GM18508 (cell line): ENCODE measurements around the gene ANO7.

Source experiments
- ATAC-seq: cut with Tn5 transposase; IDR thresholded peaks from one replicate; pipeline ENCODE4 v1.9.1; 2021; ENCODE audit warnings: moderate number of reproducible peaks; ENCODE audit not compliant: insufficient read depth, unreplicated experiment

ANO7 gene

DNA sequence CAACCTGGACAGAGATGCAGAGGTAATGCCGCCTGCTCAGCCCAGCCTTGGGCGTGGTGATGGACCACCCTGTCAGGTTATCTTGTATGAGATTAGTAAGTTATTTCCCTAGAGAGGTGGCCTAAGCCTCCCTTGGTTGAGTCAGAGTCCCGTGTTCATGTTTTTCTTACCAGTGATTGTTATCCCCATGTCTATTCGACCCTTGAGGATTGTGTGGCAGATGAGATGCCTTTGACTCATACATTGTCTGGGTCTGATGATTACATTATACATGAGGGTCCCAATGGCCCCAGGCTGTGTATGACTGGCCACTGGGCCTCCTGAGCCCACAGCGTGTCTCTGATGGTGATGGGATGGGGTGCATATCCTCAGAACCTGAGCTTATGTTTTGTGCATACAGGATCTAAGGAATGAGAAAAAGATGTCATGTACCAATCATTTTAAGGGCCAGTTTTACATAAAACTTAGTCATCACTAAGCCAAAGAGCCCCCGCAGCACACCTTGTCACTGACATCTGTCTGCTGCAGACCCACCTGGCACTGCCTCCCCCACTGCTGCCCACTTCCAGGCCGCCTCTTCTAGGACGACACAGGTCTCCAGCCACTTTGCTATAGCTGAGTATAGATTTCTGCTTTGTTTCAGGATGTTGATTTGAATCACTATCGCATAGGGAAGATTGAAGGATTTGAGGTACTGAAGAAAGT lies 30.5 kb upstream of the ANO7 start:
- ATAC-seq: no peak

DNA sequence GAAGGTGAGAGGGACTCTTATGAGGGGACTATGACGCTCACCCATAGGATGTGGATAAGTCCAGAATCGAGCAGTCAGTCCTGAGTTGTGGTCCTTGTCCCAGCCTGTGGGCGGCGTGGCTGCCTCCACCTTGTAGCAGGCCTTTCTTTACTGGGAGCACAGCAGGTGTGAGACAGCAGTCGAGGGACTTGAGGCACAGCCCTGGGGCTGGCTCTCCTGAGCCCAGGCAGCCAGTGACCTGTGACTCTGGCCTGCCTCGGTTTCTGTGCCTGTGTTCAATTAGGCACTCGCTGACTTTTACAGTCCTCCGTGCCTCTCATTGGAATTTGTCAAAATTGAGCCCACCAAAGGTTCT lies 30.0 kb upstream of the ANO7 start:
- no peak for ATAC-seq

GRCh38 chr2:241159116-241159515 lies 29.4 kb upstream of the ANO7 start:
- ATAC-seq: no peak

GRCh38 chr2:241160318-241160717 lies 28.2 kb upstream of the ANO7 start:
- no peak for ATAC-seq

GRCh38 chr2:241161646-241162281 lies 26.7 kb upstream of the ANO7 start:
- ATAC-seq: no peak

- no peak for ATAC-seq
Observed at GRCh38 chr2:241163601-241164118, 24.8 kb upstream of the ANO7 start.

DNA sequence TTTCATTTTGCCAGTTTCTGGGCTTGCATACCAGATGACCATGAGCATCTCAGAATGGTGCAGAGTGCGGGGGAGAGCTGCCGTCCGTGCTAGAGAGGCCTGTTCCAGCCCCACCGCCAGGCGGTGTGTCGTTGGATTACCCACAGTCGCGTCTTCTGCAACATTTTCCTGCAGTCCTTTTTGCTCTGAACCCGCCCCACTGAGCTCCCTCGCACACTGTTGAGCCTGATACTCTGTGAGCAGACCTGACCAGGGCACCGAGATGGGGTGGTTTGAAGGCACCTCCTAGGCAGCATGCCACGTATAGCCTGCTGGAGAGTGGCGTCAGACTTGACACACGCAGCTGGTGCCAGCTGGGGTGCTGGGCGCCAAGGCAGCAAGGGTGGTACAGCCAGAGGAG lies 20.1 kb upstream of the ANO7 start:
- no peak for ATAC-seq

- ATAC-seq: no peak
Observed at GRCh38 chr2:241173557-241173956, 14.9 kb upstream of the ANO7 start.

DNA sequence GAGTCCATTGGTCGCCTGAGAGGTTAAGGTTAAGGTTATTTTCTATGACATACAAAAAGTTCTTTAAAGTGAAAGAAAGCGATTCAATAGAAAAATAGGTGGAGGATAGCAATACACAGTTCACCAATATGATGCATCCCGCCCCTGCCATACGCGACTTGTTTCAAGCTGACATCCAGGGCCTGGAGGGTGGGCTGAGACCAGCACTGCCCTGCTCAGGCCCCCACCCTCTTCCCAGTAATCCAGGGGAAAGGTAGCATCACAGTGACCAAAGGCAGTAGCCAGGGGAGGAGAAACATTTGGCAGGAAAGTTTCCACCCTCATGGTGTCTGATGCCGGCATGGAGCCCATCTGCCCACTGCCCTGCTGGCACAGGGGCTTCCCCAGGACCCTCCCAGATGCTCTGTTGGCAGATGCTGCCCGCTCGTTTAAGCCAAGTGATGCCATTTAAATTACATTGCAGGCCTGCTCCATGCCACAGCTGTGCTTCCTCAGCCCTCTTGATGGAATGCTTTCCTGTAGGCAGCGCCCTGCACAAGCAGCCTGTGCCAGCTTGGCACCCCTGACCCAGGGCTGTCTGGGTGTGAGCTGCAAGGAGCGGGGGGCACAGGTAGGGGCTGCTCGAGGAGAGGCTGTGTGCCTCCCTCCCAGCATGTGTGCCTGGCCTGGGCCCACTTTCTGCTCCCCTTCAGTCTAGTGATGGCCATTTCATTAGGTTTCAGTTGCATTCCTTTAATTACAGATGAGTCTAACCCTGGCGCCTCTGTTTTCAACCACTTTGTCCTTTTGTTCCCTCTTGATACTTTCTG lies 10.7 kb upstream of the ANO7 start:
- no peak for ATAC-seq

GRCh38 chr2:241178961-241179360 lies 9.5 kb upstream of the ANO7 start:
- no peak for ATAC-seq

GRCh38 chr2:241179899-241180298 lies 8.6 kb upstream of the ANO7 start:
- no peak for ATAC-seq

- no peak for ATAC-seq
Observed at GRCh38 chr2:241180495-241180894, 8.0 kb upstream of the ANO7 start.

DNA sequence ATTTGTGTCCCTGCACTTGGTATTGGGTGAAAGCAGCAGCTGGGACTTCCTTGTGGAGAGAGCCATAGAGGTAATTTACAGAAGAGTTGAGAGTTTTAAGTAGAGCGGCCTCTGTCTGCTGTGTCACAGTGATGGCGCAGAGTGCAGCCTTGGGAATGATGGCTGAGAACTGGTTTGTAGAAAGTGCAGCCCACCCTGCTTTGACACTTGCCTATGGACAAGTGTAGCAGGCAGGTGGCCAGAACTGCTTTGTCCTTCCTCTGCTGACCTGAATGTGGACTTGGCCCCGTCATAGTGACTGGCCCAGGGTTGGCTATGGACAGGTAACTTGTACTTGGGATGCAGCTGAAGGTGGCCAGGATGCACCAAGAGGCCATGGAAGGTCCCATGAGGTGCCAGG lies 6.4 kb upstream of the ANO7 start:
- no peak for ATAC-seq

GRCh38 chr2:241182531-241183133 lies 5.8 kb upstream of the ANO7 start:
- no peak for ATAC-seq

GRCh38 chr2:241183221-241183620 lies 5.3 kb upstream of the ANO7 start:
- no peak for ATAC-seq

GRCh38 chr2:241184901-241185300 lies 3.6 kb upstream of the ANO7 start:
- ATAC-seq: no peak

DNA sequence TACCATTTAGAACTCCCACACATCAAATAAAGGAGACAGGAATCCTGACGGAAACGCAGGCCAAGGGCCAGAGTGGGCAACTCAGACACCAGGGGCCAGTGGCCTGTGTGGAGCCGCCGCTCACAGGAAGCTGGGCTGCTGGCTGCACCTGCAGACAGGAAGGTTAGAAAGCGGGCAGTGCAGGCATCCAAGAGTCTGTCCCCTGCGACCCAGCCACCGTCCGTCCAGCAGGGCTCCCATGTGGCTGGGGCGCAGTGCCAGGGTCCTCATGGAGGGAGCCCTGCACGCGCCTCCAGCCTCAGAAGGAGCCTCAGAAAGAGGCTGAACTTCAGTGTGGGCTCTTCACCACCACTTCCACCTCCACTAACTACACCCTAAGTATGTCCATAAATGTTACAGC lies 2.5 kb upstream of the ANO7 start:
- ATAC-seq: no peak

DNA sequence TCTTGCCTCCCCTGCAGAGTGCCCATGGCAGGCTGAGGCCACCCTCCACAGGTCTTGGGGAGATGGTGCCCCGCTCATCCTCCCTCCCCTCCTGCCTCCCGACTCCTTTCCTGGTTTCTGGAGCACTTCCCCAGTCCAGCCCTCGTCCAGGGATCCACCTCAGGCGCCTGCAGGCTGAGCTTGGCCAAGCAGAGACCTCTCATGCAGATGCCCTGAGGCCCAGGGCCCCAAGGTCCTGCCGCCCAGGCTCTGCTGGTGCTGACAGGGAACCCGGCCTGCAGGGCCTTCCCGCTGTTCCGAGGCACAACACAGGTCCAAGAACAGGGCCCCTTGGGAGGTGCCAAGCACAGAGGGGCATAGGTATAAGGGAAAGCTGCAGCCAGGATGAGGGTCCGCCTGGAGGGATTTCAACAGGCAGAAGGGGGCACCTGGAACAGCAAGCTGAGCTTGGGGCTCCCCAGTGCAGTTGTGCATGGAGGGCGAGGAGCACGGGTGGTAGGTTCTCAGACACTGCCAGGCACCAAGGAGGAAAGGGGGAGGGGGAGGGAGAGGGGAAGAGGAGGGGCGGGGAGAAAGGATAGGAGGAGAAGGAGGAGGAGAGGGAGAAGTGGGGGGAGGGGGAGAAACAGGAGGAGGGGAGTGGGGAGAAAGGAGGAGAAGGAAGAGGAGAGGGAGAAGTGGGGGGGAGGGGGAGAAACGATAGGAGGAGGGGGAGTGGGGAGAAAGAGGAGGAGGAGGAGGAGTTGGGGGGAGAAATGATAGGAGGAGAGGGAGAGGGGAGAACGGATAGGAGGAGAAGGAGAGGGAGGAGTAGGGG lies 1.2 kb upstream of the ANO7 start:
- no peak for ATAC-seq

GRCh38 chr2:241187918-241188234 lies 601 bp upstream of the ANO7 start:
- no peak for ATAC-seq
